HK-2 (cell line): ENCODE data around the gene CD44.

Experiments used
- DNase-seq: peaks from one replicate; pipeline ENCODE4 v3.0.0-alpha.2; 2018; ENCODE audit not compliant: unreplicated experiment

CD44 gene

DNA sequence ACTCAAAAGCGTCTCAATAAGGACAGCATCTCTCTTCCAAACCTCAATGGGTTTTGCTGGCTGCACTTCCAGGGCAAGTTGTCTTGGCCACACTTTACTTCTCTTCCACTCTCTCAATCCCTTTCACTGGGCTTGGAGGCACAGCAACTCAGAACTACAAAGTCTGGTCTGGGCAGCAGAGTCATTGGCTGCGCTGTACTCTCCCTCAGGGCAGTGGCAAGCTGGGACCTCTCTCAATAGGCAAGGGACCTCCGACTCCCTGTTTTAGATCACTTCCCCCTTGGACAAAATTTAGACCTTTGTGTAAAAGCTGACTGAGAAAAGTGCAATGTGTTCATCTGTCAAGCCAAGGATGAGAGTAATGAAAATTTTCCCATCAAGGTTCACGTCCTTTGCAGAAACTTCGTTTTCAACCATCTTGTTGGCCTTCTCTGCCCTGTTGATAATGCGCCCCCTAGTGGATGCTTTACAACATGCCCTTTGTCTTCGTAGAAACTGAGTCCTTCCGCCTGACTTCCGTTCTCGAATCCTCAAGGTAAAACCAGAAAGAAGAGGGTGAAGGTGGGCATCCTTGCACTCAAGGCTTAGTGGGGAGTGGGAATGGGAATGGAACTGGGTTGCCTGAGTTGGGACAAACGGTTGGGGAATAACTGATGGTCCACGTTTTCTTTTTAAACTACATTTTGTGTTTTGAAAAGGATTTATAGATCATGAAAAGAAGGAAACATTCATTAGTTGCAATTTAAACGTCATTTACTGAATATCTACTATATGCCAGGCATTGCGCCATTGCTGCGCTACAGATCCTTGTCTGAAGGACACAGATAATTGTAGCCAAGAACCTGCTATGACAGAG lies 99.1 kb downstream of the CD44 start:
- DNase-seq = no peak

DNA sequence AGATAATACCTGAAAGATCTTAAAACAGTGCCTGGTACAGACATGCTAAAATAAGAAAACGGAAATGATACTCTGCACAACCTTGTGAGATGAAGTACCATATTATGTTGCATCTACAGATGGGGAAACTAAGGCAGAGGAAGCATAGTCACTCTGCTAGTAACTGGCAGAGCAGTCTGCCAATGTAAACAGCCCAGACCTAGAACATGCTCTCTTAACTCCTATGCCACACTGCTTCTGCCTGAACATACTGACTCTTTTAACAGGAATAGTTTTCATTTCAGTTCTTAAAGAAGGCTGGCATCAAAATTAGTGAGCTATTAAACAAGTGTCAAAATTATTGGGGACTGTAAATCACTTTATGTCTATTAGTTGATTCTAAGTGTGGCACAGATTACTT lies 99.9 kb downstream of the CD44 start:
- no peak for DNase-seq

DNA sequence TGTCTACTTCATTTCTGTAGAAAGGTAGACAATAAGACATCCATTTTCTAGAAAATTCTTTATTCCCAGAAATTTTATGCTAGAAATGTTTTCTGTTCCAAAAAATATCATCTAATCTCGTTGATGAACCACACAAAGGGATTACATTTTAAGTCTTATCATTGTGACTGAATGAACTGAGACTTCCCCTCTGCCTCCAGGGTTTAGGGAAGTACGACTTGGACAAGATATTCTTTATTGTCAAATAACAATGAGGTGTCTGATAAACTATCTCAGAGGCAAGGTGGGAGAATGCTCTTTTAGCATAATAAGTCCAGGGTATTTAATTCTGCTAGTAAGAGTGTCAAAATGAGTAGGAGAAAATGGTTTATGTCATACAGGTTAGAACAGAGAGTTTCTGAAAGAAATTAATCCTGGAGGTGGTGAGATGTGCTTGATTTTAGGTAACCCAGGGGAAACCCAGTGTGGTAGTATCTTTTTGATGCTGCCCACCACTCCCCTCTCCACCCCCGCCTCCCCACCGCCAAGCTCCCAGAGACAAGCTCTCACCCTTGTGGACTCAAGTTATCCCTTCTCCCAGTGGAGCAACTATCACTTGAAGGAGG lies 100.6 kb downstream of the CD44 start:
- DNase-seq = no peak

DNA sequence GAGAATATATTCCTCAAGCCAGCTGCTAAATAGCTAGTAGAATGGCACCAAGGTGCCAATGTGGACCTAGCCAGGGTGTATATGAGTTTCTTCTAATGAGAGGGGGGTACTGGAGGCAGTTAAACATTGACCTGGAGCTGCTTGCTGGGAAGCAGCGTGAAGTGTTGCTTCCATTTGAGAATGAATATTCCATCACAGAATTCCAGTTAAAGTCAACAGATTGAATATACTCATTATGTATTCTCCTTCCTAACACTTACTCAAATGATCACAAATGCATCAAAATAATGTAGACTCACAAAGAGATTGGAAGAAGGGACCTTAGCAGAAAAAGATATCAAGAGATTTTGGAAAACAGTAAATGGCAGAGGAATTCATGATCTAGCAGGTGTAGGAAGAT lies 102.1 kb downstream of the CD44 start:
- DNase-seq = no peak

DNA sequence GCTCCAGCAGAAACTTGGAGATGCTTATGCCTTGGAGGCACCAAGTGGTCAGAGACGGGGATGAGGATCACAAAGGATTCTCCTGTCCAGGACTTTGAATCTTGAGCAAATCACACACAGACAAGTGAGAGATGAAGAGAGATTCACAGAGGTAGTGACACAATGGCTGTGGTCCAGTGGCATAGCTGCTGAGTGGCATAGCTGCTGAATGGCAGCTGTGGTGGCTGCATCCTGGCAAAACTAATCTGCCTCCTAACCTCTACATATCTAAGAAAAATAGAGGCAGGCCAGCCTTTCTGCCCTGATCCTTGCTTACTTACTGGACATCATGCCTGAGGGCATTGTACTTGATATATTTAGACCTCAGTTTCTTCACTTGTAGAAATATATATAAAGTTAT lies 102.6 kb downstream of the CD44 start:
- DNase-seq = no peak

DNA sequence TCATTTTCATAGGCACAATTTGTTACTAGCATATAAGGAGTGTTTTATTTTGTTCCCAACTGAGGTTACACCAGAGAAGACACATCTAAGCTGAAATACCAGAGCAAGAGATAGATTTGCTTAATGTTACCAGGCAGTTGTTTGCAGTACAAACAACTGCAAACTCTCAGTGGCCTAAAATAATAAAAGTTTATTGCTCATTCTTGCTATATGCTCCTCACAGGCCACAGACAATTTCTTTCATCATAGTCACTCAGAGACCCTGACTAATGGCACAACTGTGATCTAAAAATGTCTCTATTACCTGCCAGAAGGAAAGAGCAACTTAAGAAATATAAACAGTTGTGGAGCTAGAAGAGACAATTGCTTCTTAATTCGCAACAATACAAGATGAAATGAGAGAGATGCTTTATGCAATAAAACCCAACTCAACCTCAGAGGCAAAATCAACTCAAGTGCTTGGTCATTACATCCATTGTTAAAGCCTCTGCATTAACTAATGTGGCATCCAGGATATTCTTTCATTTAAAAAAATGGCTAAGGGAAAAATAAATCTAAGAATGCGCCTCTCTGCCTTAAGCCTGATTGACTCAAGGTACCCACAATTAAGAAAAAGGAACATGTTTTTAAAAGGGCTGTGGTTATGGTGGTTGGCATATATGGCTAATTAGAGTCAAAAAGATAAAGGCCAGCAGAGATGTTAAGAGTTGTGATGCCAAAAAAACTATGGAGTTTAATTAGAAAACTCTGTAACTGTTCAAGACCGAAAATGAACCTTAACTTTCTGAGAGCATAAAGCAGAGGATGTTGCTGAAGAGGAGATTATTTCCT lies 103.7 kb downstream of the CD44 start:
- no peak for DNase-seq

DNA sequence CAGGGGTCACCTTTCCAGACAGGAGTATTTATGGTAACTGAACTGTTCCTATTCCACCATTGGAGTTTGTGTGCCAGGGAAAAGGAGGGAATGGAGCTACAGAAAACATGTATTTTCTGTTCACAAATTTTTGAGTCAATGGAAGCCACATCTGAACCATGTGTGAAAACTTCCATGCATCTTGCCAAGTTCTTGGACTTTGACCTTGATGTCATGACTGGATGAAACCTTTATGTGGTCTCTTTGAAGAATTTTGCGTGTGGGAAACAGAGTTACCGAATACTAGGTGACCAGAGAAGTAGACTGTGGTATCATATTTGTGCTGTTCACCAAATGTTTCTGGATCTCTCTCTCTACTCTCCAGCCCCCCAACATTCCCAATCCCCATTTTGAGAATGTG lies 104.8 kb downstream of the CD44 start:
- no peak for DNase-seq

DNA sequence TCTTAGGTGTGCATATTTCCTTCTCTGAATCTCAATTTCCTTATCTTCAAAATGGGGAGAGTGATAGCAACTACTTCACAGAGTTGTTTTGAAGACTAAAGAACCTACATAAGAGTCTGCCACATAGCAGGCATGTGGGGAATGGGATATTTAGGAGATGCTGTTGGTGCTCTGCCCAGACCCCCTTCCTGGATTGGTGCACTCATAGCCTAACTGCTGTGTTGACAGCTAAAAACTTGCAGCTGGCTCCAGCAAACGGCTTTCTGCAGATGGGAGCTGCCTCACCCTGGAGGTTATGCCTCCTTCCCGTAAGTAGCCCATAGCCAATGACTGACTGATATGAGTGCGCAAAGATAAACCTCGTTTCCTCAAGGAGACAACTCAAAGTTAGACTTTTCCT lies 106.1 kb downstream of the CD44 start:
- DNase-seq = no peak

DNA sequence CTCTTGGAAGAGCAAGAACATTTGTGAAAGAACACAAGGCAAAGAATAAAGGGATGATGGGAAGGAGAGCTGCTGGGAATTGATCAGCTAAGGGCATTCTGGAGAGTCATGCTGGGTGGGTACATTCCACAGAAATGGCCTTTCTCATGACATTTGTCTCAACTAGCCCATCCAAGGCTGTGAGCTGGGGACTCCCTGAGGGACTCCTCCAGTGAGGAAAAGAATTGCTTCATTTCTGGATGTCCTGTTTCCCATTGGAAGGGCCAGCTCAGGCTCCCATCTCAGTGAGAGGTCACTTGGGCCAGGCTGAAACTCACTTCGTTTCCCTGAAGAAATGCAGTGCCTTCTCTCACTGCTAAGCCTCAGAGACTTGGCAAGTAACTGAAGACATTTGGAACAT lies 106.8 kb downstream of the CD44 start:
- no peak for DNase-seq

DNA sequence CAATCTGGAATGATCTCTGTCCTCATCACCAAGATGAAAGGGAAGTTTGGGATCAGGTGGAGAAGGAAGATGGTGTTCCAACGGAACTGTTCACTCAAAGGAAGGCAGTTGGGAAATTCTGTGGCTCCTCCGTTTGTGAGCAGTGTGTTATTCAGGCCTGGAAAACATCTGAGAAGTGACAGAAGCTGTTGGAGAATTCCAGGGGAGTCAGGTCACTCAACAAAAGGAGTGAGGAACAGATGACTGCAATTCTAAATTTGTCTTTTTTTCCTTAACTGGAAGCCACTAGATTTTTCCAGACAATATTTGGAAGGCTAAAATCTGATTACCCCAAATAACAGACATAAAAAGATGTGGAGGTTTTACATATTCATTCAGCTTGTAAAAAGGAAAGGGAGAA lies 107.8 kb downstream of the CD44 start:
- DNase-seq = no peak

DNA sequence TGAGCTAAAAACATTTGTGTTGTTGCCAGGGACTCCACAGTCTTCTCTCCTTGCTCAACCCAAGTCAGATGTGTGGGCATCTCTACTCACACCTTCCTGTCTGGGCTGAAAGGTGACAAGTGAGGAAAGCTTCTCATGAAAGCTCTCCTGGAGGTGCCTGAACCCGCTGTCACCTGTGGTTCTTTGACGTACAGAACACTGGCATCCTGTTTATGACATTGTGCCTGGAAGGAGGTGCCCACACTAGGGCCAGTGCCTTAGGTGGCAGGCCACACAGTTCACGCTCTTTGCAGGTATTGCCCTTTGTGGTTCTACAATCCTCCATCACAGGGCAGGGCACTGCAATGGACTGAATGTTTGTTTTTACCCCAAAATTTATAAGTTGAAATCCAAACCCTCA lies 108.5 kb downstream of the CD44 start:
- no peak for DNase-seq

DNA sequence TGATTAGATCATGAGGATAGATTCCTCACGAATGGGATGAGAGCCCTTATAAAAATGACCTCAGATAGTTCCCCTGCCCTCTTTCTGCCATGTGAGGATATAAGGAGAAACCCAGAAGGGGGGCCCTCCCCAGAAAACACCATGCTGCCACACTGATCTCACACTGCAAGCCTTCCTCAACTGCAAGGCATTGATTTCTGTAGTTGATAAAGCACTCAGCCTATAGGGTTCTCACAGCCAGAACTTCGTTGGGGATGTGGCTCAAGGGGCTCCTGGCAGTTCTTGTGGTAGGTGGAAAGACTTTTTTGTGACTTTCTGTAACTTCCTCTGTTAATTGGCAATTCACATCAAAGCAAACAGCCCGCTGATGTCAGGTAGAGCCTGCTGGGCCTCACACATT lies 108.9 kb downstream of the CD44 start:
- DNase-seq = no peak

DNA sequence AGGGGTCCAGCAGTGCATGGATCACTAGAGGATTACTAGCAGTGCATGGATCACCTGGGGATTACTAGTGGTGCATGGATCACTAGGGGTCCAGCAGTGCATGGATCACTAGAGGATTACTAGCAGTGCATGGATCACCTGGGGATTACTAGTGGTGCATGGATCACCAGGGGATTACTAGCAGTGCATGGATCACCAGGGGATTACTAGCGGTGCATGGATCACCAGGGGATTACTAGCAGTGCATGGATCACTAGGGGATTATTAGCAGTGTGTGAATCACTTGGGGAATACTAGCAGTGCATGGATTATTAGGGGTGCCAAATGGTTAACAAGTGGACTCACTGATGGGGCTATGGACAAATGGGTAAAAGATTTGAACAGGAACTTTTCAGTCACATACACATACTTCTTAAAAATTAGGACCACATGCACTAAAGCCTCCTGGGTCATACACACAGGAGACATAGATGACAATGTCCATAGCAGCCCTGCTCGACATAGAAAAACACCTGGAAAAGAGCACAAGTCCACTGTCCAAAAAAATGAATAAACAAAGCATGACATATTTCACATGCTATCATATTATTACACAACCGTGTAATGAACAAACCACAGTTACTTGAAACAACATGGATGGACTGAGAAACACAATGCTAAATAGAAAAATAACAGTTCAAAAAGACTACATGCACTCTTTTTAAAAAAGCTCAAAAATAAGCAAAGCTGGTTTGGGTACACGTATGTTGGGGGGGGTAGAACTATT lies 109.8 kb downstream of the CD44 start:
- DNase-seq = no peak

DNA sequence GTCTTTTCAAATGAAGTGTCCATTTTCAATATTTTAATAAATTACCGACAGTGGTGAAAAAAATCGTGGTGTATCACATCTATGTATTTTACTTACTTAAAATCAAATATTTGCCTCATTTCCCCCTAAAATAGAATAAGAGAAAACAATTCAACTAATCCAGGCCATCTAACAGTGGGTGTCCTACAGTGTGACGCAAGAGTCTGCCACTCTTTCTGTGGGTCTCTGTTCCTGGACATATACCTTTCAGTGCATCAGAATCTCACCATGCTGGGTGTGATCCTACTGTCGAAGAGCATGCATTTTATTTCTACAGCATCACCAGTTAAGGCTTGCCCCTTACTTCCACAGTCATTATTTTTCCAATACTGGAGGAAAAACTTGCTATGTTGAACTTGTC lies 111.2 kb downstream of the CD44 start:
- DNase-seq = no peak

DNA sequence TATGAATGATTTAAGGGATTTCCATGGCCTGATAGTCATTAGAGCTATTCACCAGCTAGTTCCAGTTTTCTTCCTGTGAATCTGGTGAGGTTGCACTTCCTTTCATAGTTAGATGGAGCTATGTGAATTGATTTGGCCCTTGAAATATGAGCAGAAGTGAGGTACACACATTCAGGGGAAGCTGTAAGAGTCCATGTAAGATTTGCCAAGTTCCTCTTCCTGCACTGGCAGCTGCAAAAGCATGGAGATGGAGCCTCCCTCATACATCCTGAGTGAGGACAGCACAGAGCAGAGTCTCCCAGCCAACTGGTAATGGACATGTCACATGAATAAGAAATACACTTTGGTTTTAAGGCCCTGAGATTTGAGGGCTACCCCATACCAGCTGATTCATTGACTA lies 111.7 kb downstream of the CD44 start:
- no peak for DNase-seq

DNA sequence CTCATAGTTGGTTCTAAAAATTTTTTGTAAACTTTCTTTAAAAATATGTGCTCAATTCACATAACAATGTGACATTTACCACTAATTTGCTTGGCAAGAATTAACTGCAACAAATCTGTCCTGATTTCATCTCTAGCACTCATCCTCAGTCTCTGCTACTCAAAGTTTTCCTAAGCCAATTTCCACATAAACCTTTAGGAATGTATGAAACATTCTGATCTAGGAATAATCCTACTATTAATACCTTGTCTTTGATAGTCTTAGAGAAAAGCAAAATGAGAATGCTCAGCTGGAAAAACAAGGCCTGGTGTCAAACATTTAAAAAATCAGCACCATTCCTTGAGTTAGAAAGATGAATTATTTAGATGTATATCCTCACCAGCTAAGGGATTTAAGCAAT lies 114.3 kb downstream of the CD44 start:
- no peak for DNase-seq

DNA sequence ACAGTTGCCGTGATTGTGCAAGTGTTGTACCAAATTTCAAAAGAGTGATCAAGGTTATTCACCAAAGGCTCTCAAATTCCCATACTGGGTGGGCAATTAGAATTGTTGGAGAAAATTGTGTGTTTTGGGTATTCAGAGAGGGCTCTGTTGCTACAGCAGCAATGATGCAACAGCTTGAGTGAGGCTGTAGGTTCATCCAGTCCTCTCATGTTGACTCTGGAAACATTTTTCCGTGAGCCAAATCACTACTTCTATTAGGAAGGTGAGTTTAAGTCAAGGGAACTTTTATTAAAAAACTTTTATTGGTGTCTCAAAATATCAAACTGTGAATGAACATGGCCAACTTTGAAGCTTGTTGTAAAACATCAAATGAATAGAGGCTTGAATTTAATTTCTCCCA lies 116.5 kb downstream of the CD44 start:
- DNase-seq = no peak

DNA sequence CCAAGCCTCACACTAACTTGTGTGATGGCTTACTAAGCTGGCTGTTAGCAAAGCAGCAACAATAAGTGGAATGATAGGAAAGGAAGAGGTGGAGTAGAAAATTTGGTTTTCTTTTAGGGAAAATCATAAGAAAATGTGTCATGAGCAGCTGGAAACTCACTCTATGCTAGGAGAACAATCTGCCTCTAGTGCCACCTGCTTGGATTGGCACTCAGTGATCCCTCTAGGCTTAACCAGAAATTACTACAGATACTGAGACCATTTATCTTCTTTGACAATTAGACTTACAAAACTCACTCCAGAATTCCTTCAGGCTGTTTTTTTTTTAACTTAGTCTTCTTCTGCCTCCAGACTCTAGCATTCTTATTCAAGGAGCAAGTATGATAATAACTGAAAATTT lies 117.3 kb downstream of the CD44 start:
- no peak for DNase-seq

DNA sequence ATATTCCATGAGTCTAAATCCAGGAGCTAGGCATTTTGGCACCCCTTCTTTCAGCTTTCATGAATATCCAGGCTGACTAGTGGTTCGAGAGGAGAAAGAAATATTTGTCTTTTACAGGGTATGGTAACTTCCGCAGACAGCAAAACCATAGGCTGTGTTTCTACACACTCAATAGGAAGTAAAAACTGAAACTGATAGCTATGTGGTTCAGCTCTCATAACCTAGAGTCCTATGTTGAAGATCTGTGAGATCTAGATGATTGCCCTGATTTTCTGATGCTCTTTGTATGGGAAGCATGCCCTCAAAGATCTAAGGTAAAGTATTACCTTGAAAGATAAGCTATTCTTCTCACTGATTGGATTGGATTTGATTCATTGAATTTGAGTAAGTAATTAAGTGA lies 118.3 kb downstream of the CD44 start:
- DNase-seq = no peak

DNA sequence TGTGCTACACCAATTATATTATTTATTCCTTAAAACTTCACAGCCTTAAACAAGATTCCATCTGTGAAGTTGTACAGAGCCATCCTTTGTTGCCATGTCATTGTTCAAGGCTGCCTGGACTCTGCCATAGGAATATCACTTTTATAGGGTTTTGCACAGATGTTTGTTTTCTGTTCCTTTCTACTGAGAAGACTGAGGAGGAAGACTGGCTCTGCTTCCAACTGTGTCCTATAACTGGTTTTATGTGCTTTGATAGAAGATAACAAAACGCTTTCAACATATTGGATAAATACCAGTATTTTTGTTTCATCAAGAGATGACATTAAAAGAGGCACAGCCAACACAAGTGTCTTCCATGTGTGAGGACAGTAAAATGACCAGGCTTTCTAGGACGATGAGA lies 120.6 kb downstream of the CD44 start:
- DNase-seq = no peak

DNA sequence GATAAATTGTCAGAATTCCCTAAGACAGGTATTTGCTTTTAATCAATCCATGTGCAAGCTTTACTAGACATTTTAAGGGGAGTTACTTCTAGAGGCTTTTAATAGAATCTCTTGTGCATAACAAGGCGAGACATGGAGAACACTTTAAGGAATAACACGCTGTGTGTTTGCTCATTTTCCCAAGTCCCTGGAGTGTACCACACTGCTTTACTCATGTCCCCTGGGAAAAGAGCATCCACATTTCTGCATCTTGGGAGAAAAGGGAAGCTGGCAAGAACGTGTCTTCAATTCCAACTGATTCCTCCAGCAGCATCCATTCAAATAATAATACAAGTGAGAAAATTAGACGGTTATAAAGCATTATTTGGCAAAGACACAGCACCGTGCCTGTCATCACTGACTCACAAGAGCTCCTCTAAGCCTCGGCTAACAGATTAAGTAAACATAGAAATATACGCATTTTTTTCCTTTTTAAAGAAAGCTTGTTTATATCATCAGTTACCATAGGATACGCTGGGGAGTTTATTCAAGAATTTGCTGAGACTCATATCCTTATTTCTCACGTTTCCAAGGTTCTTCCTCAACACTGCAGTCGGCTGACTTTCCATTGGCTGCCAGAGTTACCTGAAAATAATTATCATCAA lies 121.5 kb downstream of the CD44 start:
- no peak for DNase-seq

DNA sequence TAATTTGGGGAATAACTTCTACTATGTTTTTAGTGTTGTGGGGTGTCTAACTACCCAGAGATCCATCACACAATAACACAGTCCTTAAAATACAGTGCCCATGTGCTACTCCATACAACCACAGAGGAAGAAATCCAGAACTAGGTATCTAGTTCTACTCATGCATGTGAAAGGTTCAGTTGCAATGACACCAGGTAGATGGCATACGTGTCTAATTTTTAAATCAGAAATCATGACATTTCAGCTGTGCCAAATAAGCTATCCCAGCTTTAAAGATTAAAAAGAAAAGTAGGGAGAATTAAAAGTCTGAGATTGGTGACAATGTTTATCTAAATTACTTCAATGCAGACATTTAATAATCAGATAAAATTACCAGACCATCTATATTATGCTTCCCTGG lies 122.2 kb downstream of the CD44 start:
- no peak for DNase-seq
